Sigmoid colon (tissue), 4 donors: ENCODE results near the gene SELENOS.

Experiments used
- CTCF ChIP-seq, 4 experiments: fragments of 450-650 bp in 3 of 4; fragments of 200-600 bp in 1 of 4; IDR thresholded peaks; one replicate each; pipeline ENCODE4 v1.5.1; 2016 to 2019; ENCODE audit warnings: antibody characterized with exemption in 4 of 4, mild to moderate bottlenecking in 3 of 4, moderate library complexity in 2 of 4
- EP300 ChIP-seq, 4 donors: sonication (generic); formaldehyde crosslinking; IDR thresholded peaks; one replicate each; pipeline ENCODE4 v1.6.1; 2017; ENCODE audit warnings: antibody characterized with exemption in 4 of 4
- POLR2A ChIP-seq, 2 donors: fragments of 450-650 bp; IDR thresholded peaks; one replicate each; pipeline ENCODE4 v1.6.1; 2016; ENCODE audit warnings: antibody characterized with exemption in 2 of 2, mild to moderate bottlenecking in 2 of 2, moderate library complexity in 2 of 2
- POLR2AphosphoS5 ChIP-seq, 4 donors: sonication (generic); formaldehyde crosslinking; IDR thresholded peaks; one replicate each; pipeline ENCODE4 v1.6.1; 2017; ENCODE audit warnings: antibody characterized with exemption in 4 of 4

GRCh38 chr15:101320501-101321052, 43.3 kb upstream of the SELENOS start:
- TF ChIP-seq POLR2A (IDR thresholded peaks at IDR 0.05) (no peak), CTCF (IDR thresholded peaks at IDR 0.05) (peak in 1 of 4 experiments; percentile 20), EP300 (IDR thresholded peaks at IDR 0.05) (no peak), POLR2AphosphoS5 (IDR thresholded peaks at IDR 0.05) (no peak)
